22Rv1 (cell line): Measurements from ENCODE around the gene SIGLEC9.

Experiments
- CTCF ChIP-seq: fragments of 450-650 bp; IDR thresholded peaks from 2 replicates; pipeline ENCODE4 v1.5.1; 2017; ENCODE audit warnings: mild to moderate bottlenecking
- ZFX ChIP-seq: fragments of 450-650 bp; IDR thresholded peaks from 2 replicates; pipeline ENCODE4 v1.6.1; 2017; ENCODE audit warnings: antibody characterized with exemption, borderline replicate concordance

GRCh38 chr19:51116736-51117286, 7.9 kb upstream of the SIGLEC9 start:
- no peak for TF ChIP-seq CTCF
- TF ChIP-seq ZFX, result no peak
